Measurements from ENCODE around the gene THSD4. TPM values are rescaled to one million over a fixed set of nuclear protein-coding genes. Genes with fewer than 3 reads are reported as not detected.

THSD4 gene
- total and polyA plus RNA-seq, 2 donors: 23.9 to 75.1 TPM

- H3K36me3 ChIP-seq (ENCODE audit: insufficient read depth): no peaks in the 10 kb centered on the region
- WGBS: 94% methylated on average over 24 of the region's 24 CpGs
- no peak overlapping the region for H3K4me3 ChIP-seq (ENCODE audit: low read depth, low read length)
- DNase-seq (ENCODE audit: extremely low spot score): no peak
- H3K27ac ChIP-seq (ENCODE audit: low read depth): no peak overlapping the region
- peaks cover 3% of the 10 kb centered on the region for H3K4me1 ChIP-seq (ENCODE audit: insufficient read depth)
Measured at GRCh38 chr15:71801935-71802655, 686.8 kb downstream of the THSD4 start.

DNA sequence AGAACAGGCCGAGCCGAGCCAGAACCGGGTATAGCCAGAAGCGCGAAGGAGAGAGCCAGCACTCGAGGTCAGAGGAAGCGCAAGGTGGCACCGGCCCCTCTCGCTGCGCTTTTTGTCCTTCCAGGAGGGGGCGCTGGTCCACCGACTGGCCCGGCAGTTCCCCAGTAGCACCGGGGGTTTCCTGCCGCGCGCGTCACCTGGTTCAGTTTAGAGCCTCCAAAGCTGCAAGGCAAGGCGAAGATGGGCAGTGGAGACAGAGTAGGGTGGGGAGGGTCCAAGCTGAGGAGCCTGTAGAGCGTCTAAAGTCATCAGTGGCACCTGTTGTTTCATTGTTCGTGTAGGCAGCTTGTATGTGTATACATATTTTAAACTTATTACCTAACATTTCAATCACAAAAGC is 687.5 kb downstream of the THSD4 start:
- Histone ChIP-seq H3K4me3 (ENCODE audit: low read depth, low read length) (no peak overlapping the region), H3K4me1 (ENCODE audit: insufficient read depth) (peaks cover 3% of the 10 kb centered on the region), H3K36me3 (ENCODE audit: insufficient read depth) (no peaks in the 10 kb centered on the region), H3K27ac (ENCODE audit: low read depth) (no peak overlapping the region)
- no peak for DNase-seq (ENCODE audit: extremely low spot score)
- WGBS: 73% methylated on average over 21 of the region's 21 CpGs

- Histone ChIP-seq H3K36me3 (ENCODE audit: insufficient read depth) (no peaks in the 10 kb centered on the region), H3K27ac (ENCODE audit: low read depth) (no peak overlapping the region), H3K4me3 (ENCODE audit: low read depth, low read length) (no peak overlapping the region), H3K4me1 (ENCODE audit: insufficient read depth) (peaks cover 3% of the 10 kb centered on the region)
- WGBS: 71% methylated on average over 5 of the region's 5 CpGs
- no peak for DNase-seq (ENCODE audit: extremely low spot score)
Measured at GRCh38 chr15:71804226-71804625, 689.0 kb downstream of the THSD4 start.

DNA sequence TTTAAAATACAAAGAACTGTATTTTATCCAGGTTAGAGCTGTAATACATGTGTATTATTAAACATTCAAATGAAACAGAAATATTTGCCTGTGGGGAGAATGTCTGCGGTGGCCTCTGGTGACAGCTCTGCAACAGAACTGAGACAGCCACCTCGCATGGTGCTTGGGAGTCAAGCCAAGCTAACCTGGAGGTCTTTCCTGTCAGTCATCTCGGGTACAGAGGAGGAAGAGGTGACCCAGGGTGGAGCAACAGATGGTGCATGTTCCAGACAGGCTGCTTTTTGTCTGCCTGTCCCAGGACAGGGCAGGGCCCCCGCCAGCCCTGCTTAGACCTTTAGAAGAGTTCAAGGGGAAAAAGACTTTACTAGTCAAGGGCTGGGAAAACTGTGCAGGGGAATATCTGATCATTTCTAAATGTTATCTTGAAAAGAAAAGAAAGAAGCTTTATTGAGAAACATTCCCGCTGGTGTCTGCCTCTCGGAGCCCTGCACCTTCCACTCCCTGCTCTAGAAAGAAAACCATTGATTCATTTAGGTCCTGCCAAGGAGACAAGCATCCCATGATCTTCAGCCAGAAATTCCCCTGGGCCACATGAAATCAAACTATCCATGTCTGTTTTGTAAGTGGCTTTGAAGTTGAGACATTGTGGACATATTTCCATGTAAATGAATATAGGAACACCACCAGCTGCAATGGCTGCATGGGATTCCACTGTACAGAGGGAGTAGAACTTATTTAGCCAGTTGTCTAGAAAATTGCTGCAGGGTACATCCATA is 689.6 kb downstream of the THSD4 start:
- H3K4me1 ChIP-seq (ENCODE audit: insufficient read depth): peaks cover 3% of the 10 kb centered on the region
- no peak for DNase-seq (ENCODE audit: extremely low spot score)
- no peaks in the 10 kb centered on the region for H3K36me3 ChIP-seq (ENCODE audit: insufficient read depth)
- no peak overlapping the region for H3K27ac ChIP-seq (ENCODE audit: low read depth)
- 76% methylated on average over 6 of the region's 6 CpGs for WGBS
- no peak overlapping the region for H3K4me3 ChIP-seq (ENCODE audit: low read depth, low read length)

GRCh38 chr15:71806452-71806931 is 691.2 kb downstream of the THSD4 start:
- H3K4me3 ChIP-seq (ENCODE audit: low read depth, low read length): no peak overlapping the region
- DNase-seq (ENCODE audit: extremely low spot score): no peak
- WGBS: 41% methylated on average over 7 of the region's 7 CpGs
- peaks cover 3% of the 10 kb centered on the region for H3K4me1 ChIP-seq (ENCODE audit: insufficient read depth)
- H3K36me3 ChIP-seq (ENCODE audit: insufficient read depth): no peaks in the 10 kb centered on the region
- no peak overlapping the region for H3K27ac ChIP-seq (ENCODE audit: low read depth)

- H3K36me3 ChIP-seq (ENCODE audit: insufficient read depth): no peaks in the 10 kb centered on the region
- peaks cover 3% of the 10 kb centered on the region for H3K4me1 ChIP-seq (ENCODE audit: insufficient read depth)
- no peak overlapping the region for H3K27ac ChIP-seq (ENCODE audit: low read depth)
- 80% methylated on average over 15 of the region's 15 CpGs for WGBS
- DNase-seq (ENCODE audit: extremely low spot score): no peak
- H3K4me3 ChIP-seq (ENCODE audit: low read depth, low read length): no peak overlapping the region
Measured at GRCh38 chr15:71807125-71807629, 691.9 kb downstream of the THSD4 start.

GRCh38 chr15:71807691-71808091 is 692.4 kb downstream of the THSD4 start:
- WGBS: 56% methylated on average over 4 of the region's 4 CpGs
- Histone ChIP-seq H3K4me3 (ENCODE audit: low read depth, low read length) (no peak overlapping the region), H3K4me1 (ENCODE audit: insufficient read depth) (peaks cover 3% of the 10 kb centered on the region), H3K27ac (ENCODE audit: low read depth) (no peak overlapping the region), H3K36me3 (ENCODE audit: insufficient read depth) (no peaks in the 10 kb centered on the region)
- DNase-seq (ENCODE audit: extremely low spot score): no peak

DNA sequence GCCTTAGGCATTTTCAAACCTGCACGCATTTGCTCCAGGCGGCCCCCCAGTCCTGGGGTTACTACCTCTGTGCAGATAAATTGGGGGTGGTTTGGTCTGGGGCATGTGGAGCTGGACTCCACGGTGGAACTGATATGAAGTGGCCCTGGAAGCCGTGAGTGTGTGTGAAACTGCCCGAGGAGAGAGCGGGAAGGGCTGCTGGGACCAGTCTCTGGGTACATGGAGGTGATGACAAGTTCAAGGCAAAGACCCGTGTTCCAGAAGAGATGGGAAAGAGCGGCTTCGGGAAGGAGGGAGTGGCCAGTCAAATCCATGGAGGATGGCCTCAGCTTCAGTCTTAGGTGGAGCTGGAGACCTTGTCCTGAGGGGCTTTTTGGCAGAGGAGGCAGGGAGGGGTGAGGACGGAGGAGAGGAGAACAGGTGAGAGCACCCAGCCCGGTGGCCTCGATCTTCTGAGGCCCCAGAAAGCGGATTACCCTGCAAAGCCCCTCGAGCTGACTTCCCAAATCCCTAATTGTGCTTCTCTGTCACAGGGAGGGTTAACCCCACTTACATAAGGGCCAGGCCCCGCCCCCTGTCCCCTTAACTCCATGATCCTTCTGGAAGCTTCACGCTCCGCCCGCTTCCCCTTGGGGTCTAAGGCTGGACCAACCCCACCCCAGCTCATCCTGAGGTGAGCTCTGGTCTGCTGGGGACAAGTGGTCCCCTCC is 693.2 kb downstream of the THSD4 start:
- Histone ChIP-seq H3K36me3 (ENCODE audit: insufficient read depth) (no peaks in the 10 kb centered on the region), H3K27ac (ENCODE audit: low read depth) (no peak overlapping the region), H3K4me3 (ENCODE audit: low read depth, low read length) (no peak overlapping the region), H3K4me1 (ENCODE audit: insufficient read depth) (peaks cover 3% of the 10 kb centered on the region)
- WGBS: 78% methylated on average over 18 of the region's 18 CpGs
- DNase-seq (ENCODE audit: extremely low spot score): no peak

- 83% methylated on average over 8 of the region's 8 CpGs for WGBS
- Histone ChIP-seq H3K27ac (ENCODE audit: low read depth) (no peak overlapping the region), H3K36me3 (ENCODE audit: insufficient read depth) (no peaks in the 10 kb centered on the region), H3K4me3 (ENCODE audit: low read depth, low read length) (no peak overlapping the region), H3K4me1 (ENCODE audit: insufficient read depth) (peaks cover 3% of the 10 kb centered on the region)
- no peak for DNase-seq (ENCODE audit: extremely low spot score)
Measured at GRCh38 chr15:71809346-71809745, 694.1 kb downstream of the THSD4 start.

GRCh38 chr15:71810256-71811035 is 695.2 kb downstream of the THSD4 start, which contains the start of gene NR2E3:
TSS of gene NR2E3 (plus strand) at chr15:71810554. CDS start at chr15:71810744, 190 bp downstream.
- WGBS: 63% methylated on average over 16 of the region's 16 CpGs
- Histone ChIP-seq H3K4me3 (ENCODE audit: low read depth, low read length) (no peak within 1 kb of the TSS), H3K27ac (ENCODE audit: low read depth) (no peak within 1 kb of the TSS), H3K36me3 (ENCODE audit: insufficient read depth) (no peaks in the 10 kb centered on the region), H3K4me1 (ENCODE audit: insufficient read depth) (peaks cover 3% of the 10 kb centered on the region)
- DNase-seq (ENCODE audit: extremely low spot score): no peak

- Histone ChIP-seq H3K27ac (ENCODE audit: low read depth) (no peak overlapping the region), H3K4me3 (ENCODE audit: low read depth, low read length) (no peak overlapping the region), H3K4me1 (ENCODE audit: insufficient read depth) (peaks cover 3% of the 10 kb centered on the region), H3K36me3 (ENCODE audit: insufficient read depth) (no peaks in the 10 kb centered on the region)
- WGBS: 85% methylated on average over 27 of the region's 27 CpGs
- DNase-seq (ENCODE audit: extremely low spot score): no peak
Measured at GRCh38 chr15:71811036-71811736, 695.9 kb downstream of the THSD4 start.
